A549 (cell line): ENCODE results near the gene FGFR1OP2. TPM values are rescaled to one million over a fixed set of nuclear protein-coding genes. Genes with fewer than 3 reads are reported as not detected.

Experiments
- ATAC-seq, 2 experiments: fragments of 200-7000 bp in 1 of 2; fragments of >200 bp in 1 of 2; cut with Nextera tagmentation in 1 of 2; cut with Tn5 transposase in 1 of 2; 3 replicates each; pipeline versions ENCODE4 v1.8.0 to v1.9.1; 2018 to 2020; ENCODE audit warnings: mild to moderate bottlenecking in 1 of 2, moderate library complexity in 1 of 2
- CTCF ChIA-PET: fragments of 300-600 bp; sonication (Branson Sonifier 250); formaldehyde crosslinking; extraction: SDS; loops from one replicate; lab custom pipeline; 2021; ENCODE audit warnings: antibody characterized with exemption, inconsistent platforms; lab: Yijun Ruan, JAX
- POLR2A ChIA-PET: fragments of 350-600 bp; formaldehyde crosslinking; extraction: SDS; loops from one replicate; lab custom pipeline; 2021; ENCODE audit warnings: antibody characterized with exemption, inconsistent platforms; lab: Yijun Ruan, JAX
- DNase-seq, 2 experiments: peaks; one replicate each; pipeline versions ENCODE4 v3.0.0 to v3.0.0-alpha.2; 2011 to 2016; ENCODE audit warnings: low read depth in 1 of 2, low spot score in 1 of 2
- FAIRE-seq: peaks from 2 replicates; lab custom pipeline; 2011; peaks lifted over from hg19 to GRCh38; lab: Jason Lieb, UNC
- H3K27ac ChIP-seq, 2 experiments: fragments of >200 bp; sonication (Bioruptor Twin); formaldehyde crosslinking; 3 replicates each; pipeline ENCODE4 v1.5.1; 2016 to 2017
- H3K4me1 ChIP-seq: fragments of >200 bp; sonication (Bioruptor Twin); formaldehyde crosslinking; 3 replicates; pipeline ENCODE4 v1.6.1; 2016
- H3K4me2 ChIP-seq: fragments of >200 bp; sonication (Bioruptor Twin); formaldehyde crosslinking; 3 replicates; pipeline ENCODE4 v1.6.1; 2016
- H3K4me3 ChIP-seq: fragments of >200 bp; sonication (Bioruptor Twin); formaldehyde crosslinking; 3 replicates; pipeline ENCODE4 v1.5.1; 2016
- H3K9me3 ChIP-seq: fragments of >200 bp; sonication (Bioruptor Twin); formaldehyde crosslinking; 3 replicates; pipeline ENCODE4 v1.6.1; 2016
- ATOH8 ChIP-seq: fragments of 250-450 bp; sonication (Bioruptor Pico); IDR thresholded peaks from 2 replicates; pipeline ENCODE4 v1.5.0; 2020; ENCODE audit warnings: low read depth, mild to moderate bottlenecking, moderate library complexity
- BCL3 ChIP-seq: fragments of >200 bp; sonication (Bioruptor Twin); formaldehyde crosslinking; IDR thresholded peaks from 3 replicates; pipeline ENCODE4 v1.6.1; 2016
- BHLHE40 ChIP-seq: IDR thresholded peaks from 2 replicates; pipeline ENCODE4 v1.6.1; 2012; ENCODE audit warnings: low read depth, low read length, inconsistent platforms
- CHD4 ChIP-seq: fragments of 200-600 bp; sonication (generic); IDR thresholded peaks from 2 replicates; pipeline ENCODE4 v1.6.1; 2016; ENCODE audit warnings: antibody characterized with exemption, mild to moderate bottlenecking, borderline replicate concordance
- E2F6 ChIP-seq: IDR thresholded peaks from 2 replicates; pipeline ENCODE4 v1.6.1; 2012; ENCODE audit warnings: low read depth, borderline replicate concordance
- EHF ChIP-seq: fragments of 250-450 bp; sonication (Bioruptor Pico); IDR thresholded peaks from 2 replicates; pipeline ENCODE4 v1.5.0; 2020; ENCODE audit warnings: mild to moderate bottlenecking
- FOSL2 ChIP-seq, 2 experiments: fragments of 450-650 bp in 1 of 2; fragments of >200 bp in 1 of 2; sonication (Bioruptor Twin) in 1 of 2; formaldehyde crosslinking; IDR thresholded peaks; 2 replicates each; pipeline versions ENCODE4 v1.5.0 to v1.6.1; 2016 to 2020; ENCODE audit warnings: mild to moderate bottlenecking in 1 of 2, moderate library complexity in 1 of 2
- GATA3 ChIP-seq: IDR thresholded peaks from 2 replicates; pipeline ENCODE4 v1.6.1; 2012; ENCODE audit warnings: borderline replicate concordance
- HES2 ChIP-seq: fragments of >200 bp; sonication (Bioruptor Twin); formaldehyde crosslinking; IDR thresholded peaks from 2 replicates; pipeline ENCODE4 v1.6.1; 2016
- HOXB13 ChIP-seq: fragments of 250-450 bp; sonication (Bioruptor Pico); IDR thresholded peaks from 2 replicates; pipeline ENCODE4 v1.5.0; 2020; ENCODE audit warnings: low read depth, mild to moderate bottlenecking, moderate library complexity
- HOXB5 ChIP-seq: fragments of 250-450 bp; sonication (Bioruptor Pico); IDR thresholded peaks from 2 replicates; pipeline ENCODE4 v1.5.0; 2020; ENCODE audit warnings: mild to moderate bottlenecking, moderate library complexity
- MYC ChIP-seq: IDR thresholded peaks from 2 replicates; pipeline ENCODE4 v1.6.1; 2012; ENCODE audit warnings: mild to moderate bottlenecking, inconsistent platforms, low read length, improper control_type of control experiment, borderline replicate concordance
- NFE2L2 ChIP-seq: fragments of 150-350 bp; conservative IDR thresholded peaks from 2 replicates; pipeline ENCODE4 v1.6.1; 2014; ENCODE audit warnings: low read length
- NR3C1 ChIP-seq: fragments of >200 bp; sonication (Bioruptor Twin); formaldehyde crosslinking; IDR thresholded peaks from 3 replicates; pipeline ENCODE4 v1.6.1; 2017
- REST ChIP-seq: fragments of 200-600 bp; sonication (generic); IDR thresholded peaks from 2 replicates; pipeline ENCODE4 v1.6.1; 2016; ENCODE audit warnings: antibody characterized with exemption, mild to moderate bottlenecking, moderate library complexity
- RFX5 ChIP-seq: fragments of 450-650 bp; IDR thresholded peaks from 2 replicates; pipeline ENCODE4 v1.7.1; 2014; ENCODE audit warnings: antibody characterized with exemption, mild to moderate bottlenecking, moderate library complexity
- SREBF2 ChIP-seq: fragments of 450-650 bp; IDR thresholded peaks from 2 replicates; pipeline ENCODE4 v1.6.1; 2014; ENCODE audit warnings: mild to moderate bottlenecking, moderate library complexity
- TP53 ChIP-seq: fragments of 250-450 bp; sonication (Bioruptor Pico); IDR thresholded peaks from 2 replicates; pipeline ENCODE4 v1.5.0; 2021; ENCODE audit warnings: mild to moderate bottlenecking, moderate library complexity
- ZFP36 ChIP-seq: fragments of 450-650 bp; IDR thresholded peaks from 2 replicates; pipeline ENCODE4 v1.6.1; 2014; ENCODE audit warnings: borderline replicate concordance; ENCODE audit not compliant: partially characterized antibody
- ZNF302 ChIP-seq: fragments of 250-450 bp; sonication (Bioruptor Pico); IDR thresholded peaks from 2 replicates; pipeline ENCODE4 v1.9.0; 2021; ENCODE audit warnings: inconsistent platforms, mild to moderate bottlenecking, moderate library complexity
- WGBS: methylation state at CpG from one replicate; pipeline ENCODE4 v1.1.6; 2017; ENCODE audit errors: missing lambda C conversion rate; 5-methylcytosine and 5-hydroxymethylcytosine counted together
- polyA plus RNA-seq, 4 experiments: library from polyadenylated mRNA; depleted of rRNA in 3 of 4; stranded (reverse); fragments of >200 nt; fragmentation: RNase III in 1 of 4; extraction: RNeasy Plus Mini Kit Qiagen cat#74134 plus additional on column Dnase treatment in 1 of 4; gene quantifications; 2 replicates in 3 of 4; 3 replicates in 1 of 4; pipeline ENCODE4 v1.2.3, GENCODE V29; 2011 to 2017

FGFR1OP2 gene
- polyA plus RNA-seq, 2 of the 4 experiments (the other 2 are of a cell fraction), result 36.3 to 51.1 TPM

- H3K4me2 ChIP-seq, result no peak overlapping the region
- peaks cover 29% of the 10 kb centered on the region for H3K4me1 ChIP-seq
- ChIA-PET CTCF (interaction anchor here (0.6 to 1.8 kb wide), 6 partner anchors 10 to 302 kb away, joined by 3 to 9 read pairs (median 4); partner anchors contain the start of gene TM7SF3), POLR2A (no interaction called here)
- ATAC-seq, result no peak
- WGBS, result 90% methylated on average over 6 of the region's 6 CpGs
- no peak overlapping the region for H3K4me3 ChIP-seq
- FAIRE-seq, result no peak
- no peak for DNase-seq
- TF ChIP-seq ZFP36, result no peak
- no peak for TF ChIP-seq SREBF2
- TF ChIP-seq REST, result no peak
- TF ChIP-seq ATOH8 (CRISPR knock-in tag), result no peak
- TF ChIP-seq BCL3, result no peak
- no peak for TF ChIP-seq HOXB13
- no peak for TF ChIP-seq GATA3
- TF ChIP-seq E2F6, result no peak
- no peak for TF ChIP-seq CHD4
- no peak for TF ChIP-seq RFX5
- no peak for TF ChIP-seq MYC
- no peak for TF ChIP-seq TP53 (CRISPR knock-in tag)
- TF ChIP-seq FOSL2 (IDR thresholded peaks at IDR 0.05), result no peak
- TF ChIP-seq FOSL2 (CRISPR knock-in tag; IDR thresholded peaks at IDR 0.05), result no peak
- no peak for TF ChIP-seq ZNF302 (CRISPR knock-in tag)
- no peak for TF ChIP-seq HOXB5
- TF ChIP-seq HES2, result no peak
- no peak for TF ChIP-seq BHLHE40
- no peak for TF ChIP-seq NR3C1
- no peak for TF ChIP-seq NFE2L2
- no peak for TF ChIP-seq EHF (CRISPR knock-in tag)
- no peaks in the 10 kb centered on the region for H3K9me3 ChIP-seq
- no peak overlapping the region for H3K27ac ChIP-seq
Observed at GRCh38 chr12:27003421-27004381, 65.4 kb downstream of the FGFR1OP2 start.
